ELR (cell line): Measurements from ENCODE around the gene APOLD1.
A peak's percentile ranks its signal among the peaks of the same experiment; 100 is the strongest.

Source experiments
- DNase-seq: peaks from one replicate; pipeline ENCODE4 v3.0.0-alpha.2; 2015; ENCODE audit warnings: low read depth

The APOLD1 gene

GRCh38 chr12:12839873-12840579, 54.6 kb downstream of the APOLD1 start:
- peak; percentile 97 for DNase-seq

- DNase-seq, result no peak
Measured at GRCh38 chr12:12840580-12840899, 55.1 kb downstream of the APOLD1 start.
